ENCODE measurements around the gene SLC16A5. TPM values are rescaled to one million over a fixed set of nuclear protein-coding genes. Genes with fewer than 3 reads are reported as not detected.

SLC16A5 gene, protein sequence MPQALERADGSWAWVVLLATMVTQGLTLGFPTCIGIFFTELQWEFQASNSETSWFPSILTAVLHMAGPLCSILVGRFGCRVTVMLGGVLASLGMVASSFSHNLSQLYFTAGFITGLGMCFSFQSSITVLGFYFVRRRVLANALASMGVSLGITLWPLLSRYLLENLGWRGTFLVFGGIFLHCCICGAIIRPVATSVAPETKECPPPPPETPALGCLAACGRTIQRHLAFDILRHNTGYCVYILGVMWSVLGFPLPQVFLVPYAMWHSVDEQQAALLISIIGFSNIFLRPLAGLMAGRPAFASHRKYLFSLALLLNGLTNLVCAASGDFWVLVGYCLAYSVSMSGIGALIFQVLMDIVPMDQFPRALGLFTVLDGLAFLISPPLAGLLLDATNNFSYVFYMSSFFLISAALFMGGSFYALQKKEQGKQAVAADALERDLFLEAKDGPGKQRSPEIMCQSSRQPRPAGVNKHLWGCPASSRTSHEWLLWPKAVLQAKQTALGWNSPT
- total RNA-seq: 3.3 and 6.2 TPM in 2 replicates

DNA sequence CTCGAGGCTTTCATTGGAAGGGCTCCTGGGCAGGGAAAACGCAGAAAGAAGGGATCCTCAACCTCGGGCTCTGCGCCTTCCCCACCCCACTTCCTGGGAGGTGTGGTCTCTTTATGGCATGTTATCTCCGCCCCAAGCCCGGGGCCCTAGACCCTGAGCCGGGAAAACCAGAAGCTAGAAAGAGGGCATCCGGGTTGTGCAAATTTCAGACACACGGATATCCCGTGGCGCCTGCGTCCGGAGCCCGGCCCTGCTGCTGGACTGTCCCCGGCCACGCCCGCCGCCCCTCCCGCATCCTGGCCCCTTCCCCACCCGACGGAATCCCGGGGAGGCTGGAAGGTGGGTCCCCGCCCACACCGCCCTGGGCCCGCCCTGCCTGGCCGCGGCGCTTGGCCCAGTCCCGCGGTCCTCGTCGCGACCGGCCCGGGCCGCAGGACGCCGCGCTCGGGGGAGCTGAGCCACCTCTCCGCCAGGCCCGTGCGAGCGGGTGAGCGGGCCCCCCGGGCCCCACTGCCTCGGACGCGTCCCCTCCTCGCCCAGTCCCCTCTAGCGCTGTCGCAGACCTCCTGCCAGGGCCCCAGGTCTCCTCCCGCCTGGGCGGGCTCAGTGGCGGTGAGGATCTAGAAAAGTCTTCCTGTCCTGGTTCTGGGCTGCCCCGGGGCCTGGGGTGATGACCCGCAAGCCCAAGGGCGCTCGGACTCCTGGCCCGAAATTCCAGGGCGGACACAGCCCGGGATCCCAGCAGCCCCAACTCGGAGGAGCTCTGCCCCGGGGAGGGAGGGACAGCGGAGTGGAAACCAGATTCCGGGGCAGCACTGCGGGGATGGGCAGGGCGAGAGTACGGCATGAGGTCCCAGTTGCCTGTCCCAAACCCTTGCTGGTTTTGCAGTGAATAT lies at the start of gene SLC16A5:
TSS of gene SLC16A5 (plus strand) at position 397 of the 896 bp plus-strand sequence. CDS start 5,683 bp downstream, outside the sequence.

GRCh38 chr17:75046407-75047289 lies 41.1 kb upstream of the SLC16A5 start, which contains the start of the genes ATP5PD and KCTD2:
Gene ATP5PD (minus strand): TSS chr17:75046969. CDS start chr17:75042650, 4,319 bp downstream.
Gene KCTD2 (plus strand): TSS chr17:75047225. CDS start chr17:75047251, 26 bp downstream.

DNA sequence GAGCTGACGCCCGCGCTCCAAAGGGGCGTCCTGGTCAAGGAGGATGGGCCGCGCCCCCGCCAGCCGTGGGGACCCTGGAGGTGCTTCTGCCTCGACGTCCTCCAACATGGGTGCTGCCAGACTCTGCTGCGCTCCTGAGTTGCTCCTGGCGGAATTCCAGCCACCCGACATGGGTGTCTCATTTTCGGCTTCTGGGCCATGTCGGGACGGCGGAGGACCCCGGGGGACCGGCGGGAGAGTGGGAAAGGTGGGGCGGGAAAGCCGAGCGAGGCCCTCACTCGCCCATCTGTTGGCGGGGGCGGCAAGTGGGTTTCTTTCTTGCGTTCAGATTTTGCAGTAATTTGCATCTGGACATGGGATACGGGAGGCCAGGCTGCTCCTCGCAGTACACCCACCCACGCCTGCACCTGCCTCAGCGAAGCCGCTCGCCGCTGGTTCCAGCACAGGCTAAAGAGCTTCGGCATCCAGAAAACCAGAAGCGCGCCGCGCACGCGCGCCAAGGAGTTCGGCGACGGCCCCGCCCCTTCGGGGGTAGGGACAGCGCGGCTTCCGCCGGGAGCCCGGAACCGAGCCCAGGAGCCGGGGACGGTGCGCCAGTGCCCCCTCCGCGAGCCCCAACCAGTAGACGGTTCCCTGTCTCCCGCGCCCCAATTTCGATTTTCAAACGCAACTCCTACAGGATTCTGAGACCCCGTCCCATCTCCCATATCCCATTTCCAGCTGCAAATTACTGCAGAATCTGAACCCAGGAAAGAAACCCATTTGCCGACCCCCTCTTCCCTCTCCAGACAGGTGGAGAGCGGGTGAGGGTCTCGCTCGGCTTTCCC lies 21.9 kb downstream of the SLC16A5 start, which contains the start of gene ARMC7:
TSS of gene ARMC7 (plus strand) at position 563 of the 827 bp plus-strand sequence. CDS start 320 bp downstream, outside the sequence.

GRCh38 chr17:75131278-75132017 lies 43.7 kb downstream of the SLC16A5 start, which contains the start of gene NT5C:
Gene NT5C (minus strand): TSS chr17:75131742. CDS start chr17:75131707, 35 bp downstream.

GRCh38 chr17:75154195-75155106 lies 66.7 kb downstream of the SLC16A5 start, which contains the start of gene JPT1:
Gene JPT1 (minus strand): TSS chr17:75154512. CDS start chr17:75154397, 115 bp downstream.

Other genes starting within 250 kb of the SLC16A5 start
- gene GRIN2C, start 228.1 kb upstream of the SLC16A5 start, total RNA-seq: 0.19 and 0.28 TPM in 2 replicates
- gene FDXR, start 215.0 kb upstream of the SLC16A5 start, total RNA-seq: 31.4 and 47.6 TPM in 2 replicates
- gene FADS6, start 194.3 kb upstream of the SLC16A5 start, total RNA-seq: not detected in 2 replicates
- gene USH1G, start 164.7 kb upstream of the SLC16A5 start, total RNA-seq: under 0.01 TPM in 1 of 2 replicates, not detected in the other
- gene OTOP2, start 163.7 kb upstream of the SLC16A5 start, total RNA-seq: not detected in 2 replicates
- gene OTOP3, start 152.1 kb upstream of the SLC16A5 start, total RNA-seq: not detected in 2 replicates
- gene HID1, start 115.2 kb upstream of the SLC16A5 start, total RNA-seq: 1.4 and 5.8 TPM in 2 replicates
- gene CDR2L, start 100.3 kb upstream of the SLC16A5 start, total RNA-seq: 17.5 and 25.1 TPM in 2 replicates
- 27.9 and 47.0 TPM in 2 replicates for gene MRPL58, start 75.3 kb upstream of the SLC16A5 start, total RNA-seq
- gene ATP5PD, start 41.0 kb upstream of the SLC16A5 start, total RNA-seq: 332 and 359 TPM in 2 replicates
- gene KCTD2, start 40.7 kb upstream of the SLC16A5 start, total RNA-seq: 14.7 and 16.7 TPM in 2 replicates
- gene ARMC7, start 22.0 kb downstream of the SLC16A5 start, total RNA-seq: 1.4 and 1.9 TPM in 2 replicates
- gene NT5C, start 43.8 kb downstream of the SLC16A5 start, total RNA-seq: 31.3 and 51.0 TPM in 2 replicates
- 60.3 and 215 TPM in 2 replicates for gene JPT1, start 66.6 kb downstream of the SLC16A5 start, total RNA-seq
- 111 and 152 TPM in 2 replicates for gene SUMO2, start 95.0 kb downstream of the SLC16A5 start, total RNA-seq
- gene NUP85, start 117.7 kb downstream of the SLC16A5 start, total RNA-seq: 18.3 and 46.2 TPM in 2 replicates
- gene GGA3, start 173.7 kb downstream of the SLC16A5 start, total RNA-seq: 6.8 and 11.5 TPM in 2 replicates
- gene MRPS7, start 173.9 kb downstream of the SLC16A5 start, total RNA-seq: 33.8 and 76.9 TPM in 2 replicates
- 6.9 and 7.3 TPM in 2 replicates for gene MIF4GD, start 183.3 kb downstream of the SLC16A5 start, total RNA-seq
- 7.6 and 8.8 TPM in 2 replicates for gene SLC25A19, start 201.5 kb downstream of the SLC16A5 start, total RNA-seq